Measurements from ENCODE around the gene KIAA0513.
A peak's percentile ranks its signal among the peaks of the same experiment; 100 is the strongest.

Gene KIAA0513

DNA sequence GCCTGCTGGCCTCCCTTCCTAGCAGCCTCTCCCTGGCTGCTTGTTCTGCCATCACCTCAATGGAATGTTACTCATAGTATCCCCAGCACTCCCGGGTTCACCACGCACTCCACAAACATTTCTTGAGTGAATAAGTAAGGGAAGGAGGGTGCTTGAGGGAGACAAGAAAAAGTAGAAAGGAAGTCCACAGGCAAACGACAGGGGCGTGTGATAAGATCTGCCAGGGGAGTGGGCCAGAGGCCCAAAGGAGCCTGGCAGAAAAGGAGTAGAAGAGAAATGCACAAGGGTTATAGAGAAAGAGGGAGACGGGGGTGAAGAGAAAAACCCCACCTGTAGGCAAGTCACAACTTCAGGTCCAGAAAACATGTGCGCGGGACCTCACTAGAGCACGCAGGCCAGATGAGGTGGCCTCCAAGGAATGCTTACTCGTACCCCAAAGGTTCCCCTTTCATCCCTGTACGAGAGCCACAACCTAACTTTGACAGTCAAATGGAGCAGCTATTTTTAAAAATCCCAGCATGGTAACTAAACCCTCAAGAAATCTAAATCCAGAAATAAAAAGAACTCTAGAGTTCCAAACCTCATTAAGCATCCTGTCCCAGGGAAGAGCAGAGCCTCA is 22.9 kb upstream of the KIAA0513 start:
- DNase-seq = no peak

DNA sequence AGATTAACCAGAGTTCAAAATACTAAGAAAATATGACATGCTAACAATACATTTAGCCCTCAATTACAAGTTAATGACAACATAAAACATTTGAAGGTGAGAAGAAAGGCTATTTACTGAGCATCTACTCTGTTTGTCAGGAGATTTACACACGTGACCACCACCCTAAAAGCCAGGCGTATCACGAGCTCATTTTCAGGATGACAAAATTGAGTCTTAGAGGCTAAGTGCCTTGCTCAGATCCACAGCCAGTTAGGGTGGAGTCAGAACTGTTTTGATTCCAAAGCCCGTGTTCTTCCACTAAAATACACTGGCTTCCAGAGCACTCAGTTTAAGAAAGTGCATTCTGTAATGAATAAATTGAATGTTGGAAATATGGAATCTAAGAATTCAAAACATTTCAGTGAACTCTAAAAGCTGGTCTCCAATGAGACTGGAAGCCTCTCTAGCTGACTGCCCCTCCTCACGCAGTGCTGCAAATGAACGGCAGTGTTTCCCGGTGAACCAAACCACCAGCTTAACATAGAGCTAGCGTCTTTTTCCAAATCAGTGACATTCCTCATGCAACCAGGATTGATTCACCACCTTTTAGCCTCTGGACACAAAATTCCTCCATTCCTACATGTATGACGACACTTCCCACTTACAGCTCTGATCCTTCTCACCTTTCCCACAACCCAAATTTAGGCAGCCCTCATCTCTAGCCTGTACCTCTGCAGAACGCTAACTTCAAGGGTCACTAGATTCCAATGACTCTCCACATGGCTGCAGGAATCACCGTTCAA is 22.1 kb upstream of the KIAA0513 start:
- DNase-seq = no peak

DNA sequence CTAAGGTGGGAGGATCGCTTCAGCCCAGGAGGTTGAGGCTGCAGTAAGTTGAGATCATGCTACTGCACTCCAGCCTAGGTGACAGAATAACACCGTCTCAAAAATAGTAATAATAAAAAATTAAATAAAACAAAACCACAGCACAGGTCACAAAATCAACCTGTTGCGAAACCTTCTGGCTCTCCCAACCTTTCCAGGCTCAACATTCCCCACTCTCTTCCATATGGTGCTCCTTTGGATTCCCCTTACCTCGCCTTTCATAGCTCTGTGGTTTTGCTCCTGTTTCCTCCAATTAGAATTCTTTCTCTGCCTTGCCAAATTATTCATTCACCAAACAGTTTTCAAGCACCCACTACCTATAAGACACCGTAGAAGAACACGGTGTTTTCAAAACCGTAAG is 21.0 kb upstream of the KIAA0513 start:
- DNase-seq = no peak

DNA sequence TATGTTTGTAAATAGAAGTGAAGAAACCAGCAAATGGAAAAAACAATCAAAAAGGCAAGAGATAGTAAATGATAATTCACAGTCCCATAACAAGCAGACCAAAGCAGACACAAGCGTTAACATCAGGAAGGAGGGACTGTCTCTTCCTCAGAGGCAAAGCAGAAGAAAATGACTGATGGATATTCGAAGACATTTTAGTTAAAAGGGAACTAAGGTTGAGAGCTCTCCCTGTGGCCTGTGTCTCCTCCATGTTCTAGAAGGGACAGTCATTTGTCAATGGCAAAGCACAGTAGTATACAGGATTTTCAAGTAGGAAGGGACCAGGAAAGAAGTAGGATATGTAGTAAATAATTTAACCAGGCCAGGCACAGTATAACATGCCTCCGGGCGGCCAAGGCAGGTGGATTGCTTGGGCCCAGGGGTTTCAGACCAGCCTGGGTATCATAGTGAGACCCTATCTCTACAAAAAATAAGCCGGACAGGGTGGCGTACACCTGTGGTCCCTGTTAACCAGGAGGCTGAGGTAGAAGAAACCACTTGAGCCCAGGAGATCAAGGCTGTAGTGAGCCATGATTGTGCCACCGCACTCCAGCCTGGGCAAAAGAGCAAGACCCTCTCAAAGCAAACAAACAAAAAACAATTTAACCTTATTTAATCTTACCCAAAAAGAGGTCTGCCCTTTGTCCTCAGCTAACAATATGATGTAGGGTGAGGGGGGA is 19.9 kb upstream of the KIAA0513 start:
- no peak for DNase-seq

DNA sequence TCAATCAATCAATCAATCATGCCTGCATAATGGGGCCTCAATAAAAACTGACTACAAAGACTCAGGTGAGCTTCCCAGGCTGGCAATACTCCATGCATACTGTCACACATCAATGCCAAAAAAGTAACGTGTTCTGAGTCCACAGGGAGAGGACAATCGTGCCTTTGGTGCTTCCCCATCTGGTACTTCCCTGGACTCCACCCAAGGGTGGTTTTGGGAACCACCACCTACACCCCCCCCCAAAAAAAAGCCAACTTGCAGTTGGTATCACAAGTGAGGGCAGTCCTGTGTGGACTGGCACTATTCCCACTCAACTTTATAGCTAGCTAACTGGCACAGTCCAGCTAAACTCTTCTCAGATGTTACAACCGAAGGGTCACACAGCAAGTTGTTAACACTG is 19.3 kb upstream of the KIAA0513 start:
- no peak for DNase-seq

DNA sequence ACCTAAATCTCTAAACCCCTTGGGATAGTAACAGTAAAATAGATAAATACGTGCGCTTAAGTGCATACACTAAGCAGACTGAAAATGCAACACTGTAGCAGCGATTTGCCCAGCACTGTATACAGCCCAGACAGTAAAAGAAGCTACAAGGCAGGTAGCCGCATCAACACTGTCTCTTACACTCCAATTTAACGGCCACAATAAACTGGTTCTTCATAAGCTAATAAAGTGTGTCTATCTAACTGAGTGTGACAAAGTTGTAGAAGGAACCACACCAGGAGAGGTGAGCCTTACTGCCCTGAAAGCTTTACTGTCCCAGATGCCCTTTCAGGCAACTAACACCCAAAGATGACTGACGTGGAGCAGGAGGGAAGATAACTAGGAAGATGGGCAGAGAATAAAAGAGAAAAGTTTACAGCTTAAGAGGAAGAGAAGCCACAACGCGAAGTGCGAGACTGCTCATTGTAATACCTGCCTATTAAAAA is 17.1 kb upstream of the KIAA0513 start:
- DNase-seq = no peak

DNA sequence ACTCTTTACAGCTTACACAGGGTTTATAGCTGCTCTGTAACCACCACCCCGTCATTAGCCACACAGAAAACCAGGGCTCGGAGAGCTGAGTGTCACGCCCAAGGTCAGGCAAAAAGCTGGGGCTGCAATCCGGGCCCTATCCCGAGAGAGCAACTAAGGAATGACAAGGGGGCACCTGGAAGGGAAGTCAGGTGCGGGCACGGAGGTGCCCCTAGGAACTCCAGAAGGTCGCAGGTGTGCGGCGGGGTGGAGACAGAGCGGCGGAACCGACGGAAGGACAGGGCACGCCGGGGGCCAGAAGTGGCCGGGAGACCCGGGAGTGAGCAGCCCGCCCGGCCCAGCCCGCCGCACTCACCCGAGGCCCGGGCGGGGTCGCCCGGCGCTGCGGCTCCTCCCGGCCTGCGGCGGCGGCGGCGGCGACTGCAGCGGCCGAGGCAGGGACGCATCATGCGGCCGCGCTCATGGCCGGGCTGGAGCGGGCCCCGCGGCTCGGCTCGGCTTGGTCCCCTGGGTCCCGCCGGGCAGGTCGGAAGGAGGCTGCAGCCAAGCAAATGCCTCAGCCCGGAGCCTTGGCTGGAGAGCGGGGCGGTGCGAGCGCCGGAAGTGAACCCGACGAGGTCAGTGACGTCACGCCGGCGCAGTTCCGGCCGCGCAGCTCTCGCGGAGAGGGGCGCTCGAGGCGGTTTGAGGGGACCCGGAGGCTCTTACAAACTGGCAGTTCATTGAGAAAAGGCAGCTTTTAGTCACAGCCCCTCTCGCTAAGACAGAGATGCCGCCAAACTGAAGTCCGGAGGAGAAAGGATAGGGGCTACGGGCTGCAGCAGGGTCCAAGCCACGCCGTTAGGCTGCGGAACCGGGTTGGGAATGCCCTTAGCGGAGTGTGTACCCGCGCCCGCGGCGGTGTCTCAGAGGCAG is 16.4 kb upstream of the KIAA0513 start, which contains the start of gene ZDHHC7:
TSS of gene ZDHHC7 (minus strand) at position 605 of the 915 bp plus-strand sequence. CDS start 20,917 bp downstream, outside the sequence.
- peak; percentile 85 to 89 for DNase-seq

DNA sequence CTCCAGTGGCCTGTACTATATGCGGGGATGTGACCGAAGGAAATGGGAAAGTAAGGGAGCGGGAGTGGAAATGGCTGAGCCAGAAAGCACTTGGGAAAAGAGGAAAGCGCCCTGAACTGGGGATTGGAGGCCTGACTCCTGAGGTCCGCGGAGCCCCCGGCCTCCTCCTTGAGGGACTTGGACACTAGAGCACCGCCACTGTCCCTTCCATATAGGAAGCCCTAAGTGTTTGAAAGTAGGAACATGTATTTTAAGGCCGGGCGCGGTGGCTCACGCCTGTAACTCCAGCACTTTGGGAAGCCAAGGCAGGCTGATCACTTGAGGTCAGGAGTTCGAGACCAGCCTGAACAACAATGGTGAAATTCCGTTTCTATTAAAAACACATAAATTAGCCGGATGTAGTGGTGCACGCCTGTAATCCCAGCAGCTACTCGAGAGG is 15.7 kb upstream of the KIAA0513 start:
- no peak for DNase-seq

DNA sequence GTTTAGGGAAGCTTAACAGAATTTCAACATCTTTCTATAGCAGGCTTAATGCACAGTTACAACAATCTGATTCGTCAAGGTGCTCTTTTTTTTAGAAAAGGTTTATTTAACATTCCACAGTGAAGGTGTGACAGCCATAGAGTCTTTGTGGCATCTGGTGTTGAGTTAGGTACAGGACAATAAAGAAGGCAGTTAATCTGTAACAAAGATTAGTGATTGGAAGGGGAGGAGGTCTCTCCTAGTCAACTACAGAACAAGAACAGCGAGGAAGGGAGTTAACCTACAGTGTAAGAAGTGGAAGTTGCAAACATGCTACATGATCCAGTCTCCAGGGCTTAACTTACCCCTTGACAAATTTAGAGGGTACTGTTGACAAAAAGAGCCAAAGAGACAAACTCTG is 13.3 kb upstream of the KIAA0513 start:
- DNase-seq = no peak

DNA sequence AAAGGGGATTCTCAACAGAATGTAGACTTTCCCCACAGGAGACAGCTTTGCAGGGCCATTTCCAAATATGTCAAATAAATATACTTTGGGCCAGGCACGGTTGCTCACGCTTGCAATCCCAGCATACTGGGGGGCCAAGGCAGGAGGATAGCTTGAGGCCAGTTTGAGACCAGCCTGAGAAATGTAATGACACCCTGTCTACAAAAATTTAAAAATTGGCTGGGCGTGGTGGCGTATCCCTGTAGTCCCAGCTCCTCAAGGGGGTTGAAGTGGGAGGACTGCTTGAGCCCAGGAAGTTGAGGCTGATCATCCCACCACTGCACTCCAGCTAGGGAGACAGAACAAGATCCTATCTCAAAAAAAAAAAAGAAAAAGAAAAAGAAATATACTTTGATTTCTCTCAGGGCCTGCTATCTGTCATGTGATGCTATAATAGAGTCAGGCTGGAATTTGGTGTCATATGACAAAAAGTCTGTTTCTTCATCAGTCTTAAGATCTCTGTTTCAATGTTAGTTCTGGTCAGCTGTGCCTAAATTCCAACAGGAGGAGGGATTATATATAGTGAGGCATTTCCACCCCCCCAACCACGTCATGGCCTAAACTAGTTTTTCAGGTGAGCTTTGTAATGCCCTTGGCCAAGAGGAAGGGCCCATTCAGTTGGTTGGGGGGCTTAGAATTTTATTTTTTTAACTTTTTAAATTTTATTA is 12.0 kb upstream of the KIAA0513 start:
- DNase-seq = no peak

DNA sequence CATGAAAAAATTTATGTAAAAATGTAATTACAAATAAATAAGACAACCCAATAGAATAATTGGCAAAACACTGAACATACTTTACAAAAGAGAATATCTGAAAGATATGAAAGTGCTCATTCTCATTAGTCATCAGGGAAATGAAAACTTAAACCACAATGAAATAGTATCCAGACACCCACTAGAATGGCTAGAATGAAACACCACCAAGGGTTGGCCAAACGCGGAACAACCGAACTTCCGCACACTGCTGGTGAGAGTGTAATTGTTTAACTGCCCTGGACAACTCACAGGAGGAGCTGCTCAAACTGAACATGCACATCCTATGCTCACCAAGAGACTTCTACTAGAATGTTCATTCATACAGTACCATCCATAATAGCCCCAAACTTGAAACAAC is 10.4 kb upstream of the KIAA0513 start:
- peak; percentile 30 to 45 for DNase-seq

DNA sequence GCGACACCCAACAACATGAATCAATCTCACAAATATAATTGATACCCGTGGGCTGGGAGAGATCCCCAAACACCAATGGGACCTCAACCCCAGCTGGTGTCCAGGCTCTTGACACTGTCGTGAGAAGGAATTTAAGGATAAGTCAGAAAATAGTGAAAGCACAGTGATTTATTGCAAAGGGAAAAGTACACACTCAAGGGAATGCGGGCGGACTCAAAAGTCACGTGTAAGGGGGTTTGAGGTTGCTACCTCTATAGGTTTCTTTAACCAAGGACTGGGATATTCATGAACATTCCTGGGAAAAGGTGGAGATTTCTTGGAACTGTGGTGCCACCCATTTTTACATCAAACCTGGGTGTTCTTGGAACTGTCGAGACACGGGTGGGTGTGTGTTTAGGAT is 10.0 kb upstream of the KIAA0513 start:
- no peak for DNase-seq

DNA sequence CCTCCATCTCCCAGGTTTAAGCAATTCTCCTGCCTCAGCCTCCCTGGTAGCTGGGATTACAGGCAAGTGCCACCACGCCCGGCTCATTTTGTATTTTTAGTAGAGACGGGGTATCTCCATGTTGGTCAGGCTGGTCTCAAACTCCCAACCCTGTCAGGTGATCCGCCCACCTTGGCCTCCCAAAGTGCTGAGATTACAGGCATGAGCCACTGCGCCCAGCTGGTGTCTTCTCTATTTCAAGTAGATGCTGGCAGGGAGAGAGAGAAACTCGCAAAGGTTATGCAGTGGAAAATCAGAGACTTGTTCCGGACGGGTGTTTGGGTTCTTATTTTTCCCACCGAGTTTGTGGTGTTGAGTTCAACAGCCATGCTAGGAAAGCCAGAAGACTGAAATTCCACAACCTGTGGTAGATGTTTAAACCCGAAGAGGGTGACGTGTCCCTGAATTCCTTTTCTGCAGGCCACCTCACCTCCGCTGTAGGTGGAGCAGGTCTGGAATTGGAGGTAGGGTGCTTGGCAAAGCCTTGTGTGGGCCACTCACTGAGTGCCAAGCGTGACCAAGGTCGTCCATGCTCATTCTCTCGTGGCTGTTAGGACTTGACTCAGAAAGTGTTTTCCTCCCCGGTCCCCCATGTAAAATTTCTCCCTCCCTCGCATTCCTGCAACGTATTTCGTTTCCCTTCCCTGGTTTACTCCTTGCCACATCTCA is 8.9 kb upstream of the KIAA0513 start:
- DNase-seq = no peak

DNA sequence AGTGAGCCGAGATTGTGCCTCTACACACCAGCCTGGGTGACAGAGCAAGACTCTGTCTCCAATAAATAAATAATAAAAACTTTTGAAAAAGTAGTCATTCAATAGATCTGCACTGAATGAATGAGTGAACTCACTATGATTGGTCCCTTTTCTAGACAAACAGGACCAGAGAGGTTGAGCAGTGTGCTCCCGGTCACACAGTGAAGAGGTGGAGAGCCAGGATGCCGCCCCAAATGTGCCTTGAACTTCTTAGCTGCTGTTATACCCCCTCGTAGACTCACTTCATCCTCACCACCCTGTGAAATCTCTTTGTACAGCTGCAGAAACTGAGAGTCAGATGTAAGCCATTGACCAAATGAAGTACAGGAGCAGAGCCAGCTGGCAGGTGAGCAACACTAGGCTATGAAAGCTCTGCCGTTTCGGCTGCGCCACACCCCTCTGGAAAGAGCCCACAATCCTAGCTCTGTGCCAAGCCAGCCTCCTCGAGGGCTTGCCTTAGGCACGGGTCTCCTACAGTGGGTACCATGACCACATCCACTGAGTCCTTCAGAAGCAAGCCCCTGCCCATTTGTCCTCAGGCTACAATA is 7.8 kb upstream of the KIAA0513 start:
- DNase-seq = no peak

DNA sequence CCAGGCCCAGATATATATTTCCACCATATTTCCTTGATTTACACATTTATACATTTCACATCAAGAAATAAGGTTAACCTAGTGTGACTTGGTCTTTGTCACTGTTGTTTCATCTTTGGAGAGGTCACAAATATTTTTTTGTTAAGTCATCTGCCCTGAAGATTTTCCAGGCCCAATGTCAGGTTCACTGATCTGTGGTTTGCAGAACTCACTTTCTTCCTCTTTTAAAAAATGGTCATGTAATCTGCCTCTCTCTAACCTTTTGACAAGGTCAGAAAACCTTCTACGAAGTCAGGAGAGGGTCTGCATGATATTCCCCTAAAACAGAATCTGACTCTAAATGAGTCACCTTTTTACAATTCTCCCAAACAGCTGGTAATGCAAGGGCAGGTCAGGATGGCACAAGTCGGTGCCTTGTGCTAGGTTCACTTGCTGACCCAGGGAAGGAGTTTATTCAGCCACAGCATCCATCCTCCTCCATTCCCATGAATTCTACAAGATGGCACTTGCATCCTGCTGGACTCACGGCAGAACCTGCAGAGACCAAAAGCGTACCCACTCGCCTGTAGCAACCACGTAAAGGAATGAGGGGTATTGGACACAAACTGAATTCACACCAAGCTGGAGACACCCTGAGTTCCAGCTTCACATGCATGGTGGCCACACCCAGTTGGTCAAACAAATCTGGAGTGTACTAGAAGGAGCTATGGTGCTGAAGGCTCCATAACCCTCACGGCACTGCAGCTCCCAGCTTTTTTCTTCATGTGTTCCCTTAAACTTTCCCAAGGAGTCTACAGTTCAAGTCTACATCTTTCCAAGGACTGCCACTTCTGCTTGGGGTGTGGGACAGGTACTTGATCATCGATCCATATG is 1.6 kb upstream of the KIAA0513 start:
- no peak for DNase-seq

DNA sequence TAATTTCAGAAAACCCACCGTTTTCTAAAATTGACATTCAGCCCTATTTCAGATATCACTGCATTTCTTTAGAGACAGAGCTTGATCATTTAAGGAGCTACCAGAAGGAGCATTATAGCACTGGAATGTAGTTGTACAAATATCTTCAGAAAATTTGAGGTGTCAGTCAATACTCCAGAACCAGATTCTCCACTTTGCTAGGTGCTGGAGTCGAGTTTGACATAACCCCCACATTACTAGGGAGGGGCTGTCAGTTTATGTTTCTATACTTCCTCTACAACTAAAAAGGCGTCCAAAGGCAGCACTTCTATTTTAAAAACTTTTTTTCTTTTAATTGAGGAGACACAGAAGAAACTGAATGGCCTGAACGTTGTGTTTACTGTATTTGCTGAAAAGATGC is 892 bp upstream of the KIAA0513 start:
- no peak for DNase-seq

DNA sequence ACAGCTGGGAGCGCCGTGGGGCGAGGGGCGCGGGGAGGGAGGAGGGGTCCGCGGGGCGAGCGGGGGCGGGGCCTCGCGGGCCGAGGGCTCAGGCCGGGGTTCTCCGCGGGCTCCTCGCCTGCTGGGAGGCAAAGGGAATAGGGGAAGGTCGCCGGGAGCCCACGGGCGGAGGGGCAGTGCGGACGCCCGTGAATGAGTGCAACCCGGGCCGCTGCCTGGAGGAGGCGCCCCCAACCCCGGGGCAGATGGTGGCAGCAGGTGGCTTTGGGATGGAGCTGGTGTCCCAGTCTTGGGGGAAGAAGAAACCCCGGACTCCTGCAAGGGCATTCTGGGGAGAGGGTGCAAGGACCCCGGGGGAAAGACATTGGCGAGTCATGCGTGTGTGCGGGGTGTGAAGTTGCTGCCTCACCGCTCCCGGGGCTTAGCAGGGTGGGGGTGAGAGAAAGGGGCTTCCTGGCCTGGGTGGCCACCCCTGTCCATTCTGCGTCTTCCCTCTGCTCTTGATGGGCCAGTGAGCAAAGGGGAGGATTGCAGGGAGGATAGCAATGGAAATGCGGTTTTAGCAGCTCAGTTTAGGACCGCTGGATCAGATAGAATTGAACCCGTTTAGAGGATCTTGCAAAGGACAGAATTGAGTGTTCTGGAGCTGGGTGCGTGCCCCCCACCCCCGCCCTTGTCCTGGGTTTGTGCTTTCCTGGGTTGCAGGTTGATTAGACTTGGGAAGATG is 526 bp downstream of the KIAA0513 start:
- DNase-seq = peak; percentile 33 to 38

DNA sequence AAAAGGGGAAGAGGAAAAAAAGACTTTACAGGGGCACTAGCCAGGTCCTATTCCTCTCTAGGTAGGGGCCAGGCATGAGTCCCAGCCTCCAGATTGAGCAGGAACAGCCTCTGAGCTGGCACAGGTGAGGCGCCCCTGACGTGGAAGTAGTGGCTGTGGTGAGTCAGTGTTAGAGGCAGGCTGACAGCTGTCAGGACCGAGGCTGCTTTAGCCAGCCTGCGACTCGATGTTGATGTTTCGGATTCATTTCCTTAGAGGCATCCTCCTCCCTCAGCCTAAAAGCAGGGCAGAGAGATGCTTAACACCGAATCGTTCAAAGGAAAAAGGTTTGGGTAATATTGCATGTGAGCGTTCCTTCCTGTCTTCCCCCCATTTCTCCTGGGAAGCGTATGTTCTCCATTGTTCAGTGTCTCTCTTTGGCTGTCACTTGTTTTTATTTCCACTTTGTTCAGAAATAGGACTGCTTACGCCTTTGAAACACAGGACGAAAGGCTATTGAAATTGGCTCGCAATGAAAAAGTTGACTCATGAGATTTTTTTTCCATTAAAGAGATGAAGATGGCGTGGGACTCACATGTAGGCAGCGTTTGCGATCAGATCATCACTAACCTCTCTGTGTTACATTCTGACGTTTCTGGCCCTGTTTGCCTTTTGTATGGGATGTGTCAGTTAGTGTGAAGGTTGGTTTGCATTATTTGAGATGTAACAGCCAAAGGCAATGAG is 1.3 kb downstream of the KIAA0513 start:
- peak; percentile 74 to 77 for DNase-seq

Data from stimulated activated CD4-positive, alpha-beta T cell treated with anti-CD3 and anti-CD28 coated beads, Interleukin-2, amount 100 ng/mL, for 24 hours (primary cell).